GM12801 (cell line): ENCODE measurements around the gene G3BP2.

Source experiments
- TF ChIP-seq, protein P1 (sequence below): IDR thresholded peaks from one replicate; pipeline ENCODE4 v1.5.1; 2011; ENCODE audit warnings: control low read depth; ENCODE audit not compliant: insufficient read length; ENCODE audit errors: extremely low read depth

G3BP2 gene

GRCh38 chr4:75696581-75696980, 23.4 kb upstream of the G3BP2 start:
- TF ChIP-seq, protein P1, sequence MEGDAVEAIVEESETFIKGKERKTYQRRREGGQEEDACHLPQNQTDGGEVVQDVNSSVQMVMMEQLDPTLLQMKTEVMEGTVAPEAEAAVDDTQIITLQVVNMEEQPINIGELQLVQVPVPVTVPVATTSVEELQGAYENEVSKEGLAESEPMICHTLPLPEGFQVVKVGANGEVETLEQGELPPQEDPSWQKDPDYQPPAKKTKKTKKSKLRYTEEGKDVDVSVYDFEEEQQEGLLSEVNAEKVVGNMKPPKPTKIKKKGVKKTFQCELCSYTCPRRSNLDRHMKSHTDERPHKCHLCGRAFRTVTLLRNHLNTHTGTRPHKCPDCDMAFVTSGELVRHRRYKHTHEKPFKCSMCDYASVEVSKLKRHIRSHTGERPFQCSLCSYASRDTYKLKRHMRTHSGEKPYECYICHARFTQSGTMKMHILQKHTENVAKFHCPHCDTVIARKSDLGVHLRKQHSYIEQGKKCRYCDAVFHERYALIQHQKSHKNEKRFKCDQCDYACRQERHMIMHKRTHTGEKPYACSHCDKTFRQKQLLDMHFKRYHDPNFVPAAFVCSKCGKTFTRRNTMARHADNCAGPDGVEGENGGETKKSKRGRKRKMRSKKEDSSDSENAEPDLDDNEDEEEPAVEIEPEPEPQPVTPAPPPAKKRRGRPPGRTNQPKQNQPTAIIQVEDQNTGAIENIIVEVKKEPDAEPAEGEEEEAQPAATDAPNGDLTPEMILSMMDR, result no peak

DNA sequence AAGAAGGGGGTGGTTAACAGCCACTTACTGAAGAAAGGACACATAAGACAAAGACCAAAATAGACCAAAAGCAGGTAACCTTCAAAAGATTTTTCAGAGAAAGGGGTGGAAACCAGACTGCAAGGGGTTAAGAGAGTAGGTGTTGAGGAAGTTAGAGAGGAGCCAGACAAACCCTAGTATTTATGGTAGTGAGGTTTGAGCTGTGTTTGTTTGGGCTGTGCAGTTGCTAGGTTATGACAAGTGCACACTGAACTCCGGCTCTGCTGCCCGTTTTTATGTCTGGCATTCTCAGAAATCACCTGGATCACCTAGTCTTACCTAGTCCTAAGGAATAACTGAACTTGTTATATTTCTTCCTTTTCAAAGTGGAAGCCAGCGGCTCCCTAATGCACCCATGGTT, 22.9 kb upstream of the G3BP2 start:
- TF ChIP-seq, protein P1, result no peak

GRCh38 chr4:75686346-75686745, 13.1 kb upstream of the G3BP2 start:
- TF ChIP-seq, protein P1, result no peak

- TF ChIP-seq, protein P1, result no peak
These were observed 12.5 kb upstream of the G3BP2 start for GRCh38 chr4:75685546-75686189.

GRCh38 chr4:75683482-75684155, 10.4 kb upstream of the G3BP2 start:
- TF ChIP-seq, protein P1, result no peak

DNA sequence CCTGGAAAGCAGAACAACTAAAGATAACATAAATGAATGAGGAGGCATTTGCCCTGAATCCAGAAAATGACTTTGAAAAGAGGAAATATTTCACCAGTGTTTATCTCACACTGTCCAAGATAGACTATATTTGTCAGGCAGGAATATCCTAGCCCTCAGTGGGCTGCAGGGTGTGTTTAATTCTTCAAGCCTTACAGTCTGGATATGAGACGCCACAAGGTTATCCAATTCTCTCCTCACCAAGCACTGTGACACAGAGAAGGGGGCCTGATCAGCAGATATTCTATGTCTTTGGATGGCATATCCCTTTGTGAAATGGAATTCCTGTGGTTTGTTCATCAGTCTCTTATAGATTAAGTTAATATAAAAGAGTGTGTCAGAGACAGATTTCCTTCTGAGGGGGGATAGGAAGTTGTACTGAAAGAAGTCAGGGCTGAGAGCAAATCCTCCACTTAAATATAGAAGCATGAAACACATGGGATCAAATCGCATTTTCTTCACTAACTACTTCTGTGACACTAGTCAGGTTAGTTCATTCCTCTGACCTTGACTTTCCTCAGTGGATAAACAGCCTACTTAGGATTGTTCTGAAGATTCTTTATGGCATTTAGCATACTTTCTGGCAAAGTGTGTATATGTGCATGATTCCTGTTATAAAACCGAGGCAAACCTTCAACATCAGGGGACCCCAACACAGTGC, 6.8 kb upstream of the G3BP2 start:
- TF ChIP-seq, protein P1, result no peak

DNA sequence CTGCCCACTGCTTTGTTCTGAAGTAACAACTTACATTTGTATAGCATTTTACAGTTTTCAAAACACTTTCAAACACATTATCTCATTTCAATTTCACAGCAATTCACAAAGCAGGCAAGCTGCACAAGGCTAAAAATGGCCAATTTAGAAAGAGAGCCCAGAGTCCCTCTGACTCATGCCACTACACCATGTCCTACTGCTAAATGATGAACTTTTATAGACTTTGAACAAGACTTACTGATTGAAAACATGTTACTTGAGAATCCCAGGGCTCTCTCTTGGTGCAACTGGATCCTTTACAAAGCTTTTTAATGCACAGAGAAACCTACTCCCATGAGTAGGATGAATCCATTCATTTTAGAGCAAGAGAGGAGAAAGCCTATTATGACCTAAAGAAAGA, 5.8 kb upstream of the G3BP2 start:
- TF ChIP-seq, protein P1, result no peak
